Prostate gland (tissue), 2 donors: ENCODE measurements around the gene TMPRSS12. TPM values are rescaled to one million over a fixed set of nuclear protein-coding genes. Genes with fewer than 3 reads are reported as not detected.
"Not testable (repeated sequence)": the region's sequence is repeated elsewhere in the genome, so short reads cannot be mapped to it uniquely, and the experiment has no call there.

Experiments
- DNase-seq: peaks from one replicate; pipeline ENCODE4 v3.0.0-alpha.2; 2019; ENCODE audit warnings: low spot score
- H3K27ac ChIP-seq, 2 donors: fragments of 200-600 bp; sonication (generic); 2 replicates each; pipeline ENCODE4 v1.5.1; 2017 to 2019
- H3K27me3 ChIP-seq: fragments of 200-600 bp; sonication (generic); replicated peaks from 2 replicates; pipeline ENCODE4 v1.5.1; 2019; ENCODE audit not compliant: insufficient read depth
- H3K36me3 ChIP-seq, 2 donors: fragments of 200-600 bp; sonication (generic); 1 replicate in 1 of 2; 2 replicates in 1 of 2; pipeline versions ENCODE4 v1.5.1 to v1.8.1; 2017 to 2019
- H3K4me1 ChIP-seq: fragments of 200-600 bp; sonication (generic); replicated peaks from 2 replicates; pipeline ENCODE4 v1.5.1; 2019
- H3K4me3 ChIP-seq, 2 donors: fragments of 200-600 bp; sonication (generic); 2 replicates each; pipeline ENCODE4 v1.5.1; 2017 to 2019
- H3K9me3 ChIP-seq: fragments of 200-600 bp; sonication (generic); 2 replicates; pipeline ENCODE4 v1.5.1; 2017
- CTCF ChIP-seq, 4 experiments: fragments of 200-600 bp in 2 of 4; fragments of 450-650 bp in 2 of 4; sonication (generic) in 2 of 4; IDR thresholded peaks; 1 replicate in 3 of 4; 2 replicates in 1 of 4; pipeline ENCODE4 v1.5.1; 2016 to 2019; ENCODE audit warnings: antibody characterized with exemption in 4 of 4, mild to moderate bottlenecking in 2 of 4, moderate library complexity in 2 of 4
- POLR2A ChIP-seq: fragments of 450-650 bp; IDR thresholded peaks from one replicate; pipeline ENCODE4 v1.6.1; 2016; ENCODE audit warnings: antibody characterized with exemption, mild to moderate bottlenecking
- POLR2AphosphoS5 ChIP-seq: sonication (generic); formaldehyde crosslinking; IDR thresholded peaks from one replicate; pipeline ENCODE4 v1.6.1; 2017; ENCODE audit warnings: antibody characterized with exemption
- WGBS: methylation state at CpG from one replicate; pipeline ENCODE4 v1.1.5; 2018; 5-methylcytosine and 5-hydroxymethylcytosine counted together
- intact Hi-C: fragments of 100-400 bp; cut with DNase I; formaldehyde crosslinking; loops from one replicate; pipeline ENCODE4 v1.14.2; 2022
- total RNA-seq, 2 donors: library from RNA; depleted of rRNA; stranded (reverse); fragments of >200 nt; gene quantifications; one replicate each; pipeline ENCODE4 v1.1.0, GENCODE V29; 2016

The TMPRSS12 gene
- total RNA-seq, 2 donors from 2014 or later = 0.68 to 1.2 TPM

- H3K27ac ChIP-seq = peak overlapping the region; percentile 82 to 83
- H3K4me3 ChIP-seq = peak overlapping the region; percentile 66 to 68
- TF ChIP-seq CTCF (IDR thresholded peaks at IDR 0.05) (no peak), POLR2AphosphoS5 (peak; percentile 89), POLR2A (peak; percentile 36)
- intact Hi-C loops = loop anchor here (5.0 to 10.0 kb wide), 2 partner anchors 63 to 100 kb away; no protein-coding TSS in a partner anchor
- no peaks in the 10 kb centered on the region for H3K9me3 ChIP-seq
- H3K27me3 ChIP-seq = no peaks in the 10 kb centered on the region
- WGBS = 0% methylated on average over 13 of the region's 13 CpGs
- peaks cover 5% of the 10 kb centered on the region for H3K4me1 ChIP-seq
- no peaks in the 10 kb centered on the region for H3K36me3 ChIP-seq
- peak; percentile 96 for DNase-seq
Measured at GRCh38 chr12:50924439-50925341, 82.0 kb downstream of the TMPRSS12 start.

- peak overlapping the region; percentile 66 to 68 for H3K4me3 ChIP-seq
- H3K4me1 ChIP-seq = peaks cover 5% of the 10 kb centered on the region
- intact Hi-C loops = loop anchor here (5.0 to 10.0 kb wide), 2 partner anchors 62 to 100 kb away; no protein-coding TSS in a partner anchor
- WGBS = 2% methylated on average over 7 of the region's 7 CpGs
- H3K27ac ChIP-seq = peak overlapping the region; percentile 82 to 83
- TF ChIP-seq POLR2A (no peak), CTCF (IDR thresholded peaks at IDR 0.05) (no peak), POLR2AphosphoS5 (no peak)
- no peak for DNase-seq
- no peaks in the 10 kb centered on the region for H3K9me3 ChIP-seq
- H3K36me3 ChIP-seq = no peaks in the 10 kb centered on the region
- no peaks in the 10 kb centered on the region for H3K27me3 ChIP-seq
Measured at GRCh38 chr12:50925342-50925651, 82.6 kb downstream of the TMPRSS12 start.

- H3K4me1 ChIP-seq = peaks cover 5% of the 10 kb centered on the region
- H3K27me3 ChIP-seq = no peaks in the 10 kb centered on the region
- H3K27ac ChIP-seq = peak overlapping the region; percentile 82 to 83
- TF ChIP-seq POLR2A (no peak), POLR2AphosphoS5 (no peak), CTCF (IDR thresholded peaks at IDR 0.05) (no peak)
- 10% methylated on average over 1 of the region's 1 CpG for WGBS
- intact Hi-C loops = loop anchor here (5.0 to 10.0 kb wide), 2 partner anchors 61 to 101 kb away; no protein-coding TSS in a partner anchor
- no peak for DNase-seq
- peak overlapping the region; percentile 66 to 68 for H3K4me3 ChIP-seq
- no peaks in the 10 kb centered on the region for H3K36me3 ChIP-seq
- no peaks in the 10 kb centered on the region for H3K9me3 ChIP-seq
Measured at GRCh38 chr12:50925920-50926319, 83.2 kb downstream of the TMPRSS12 start.

- 32% methylated on average over 1 of the region's 1 CpG for WGBS
- Histone ChIP-seq H3K9me3 (no peaks in the 10 kb centered on the region), H3K27ac (peak overlapping the region; percentile 82 to 83), H3K27me3 (no peaks in the 10 kb centered on the region), H3K36me3 (no peaks in the 10 kb centered on the region), H3K4me1 (peaks cover 5% of the 10 kb centered on the region), H3K4me3 (peak overlapping the region; percentile 66 to 68)
- intact Hi-C loops = loop anchor here (5.0 to 10.0 kb wide), 2 partner anchors 61 to 102 kb away; no protein-coding TSS in a partner anchor
- no peak for TF ChIP-seq CTCF (IDR thresholded peaks at IDR 0.05)
- TF ChIP-seq POLR2A = no peak
- no peak for TF ChIP-seq POLR2AphosphoS5
- DNase-seq = no peak
Measured at GRCh38 chr12:50926415-50926814, 83.7 kb downstream of the TMPRSS12 start.

GRCh38 chr12:50926932-50927331, 84.2 kb downstream of the TMPRSS12 start:
- H3K9me3 ChIP-seq, H3K27me3 ChIP-seq, H3K36me3 ChIP-seq, H3K4me1 ChIP-seq, DNase-seq: not testable (repeated sequence)
- Histone ChIP-seq H3K4me3 (peak overlapping the region; percentile 66 to 68), H3K27ac (peak overlapping the region; percentile 82 to 83)
- intact Hi-C loops = loop anchor here (5.0 to 10.0 kb wide), 2 partner anchors 60 to 102 kb away; no protein-coding TSS in a partner anchor
- 28% methylated on average over 3 of the region's 3 CpGs for WGBS
